ENCODE results near the gene FOXF1.

- TF ChIP-seq CTCF (IDR thresholded peaks at IDR 0.05) (no peak), ZFX (IDR thresholded peaks at IDR 0.05; ENCODE audit: borderline replicate concordance) (no peak)
These were observed 10.2 kb upstream of the FOXF1 start for GRCh38 chr16:86499889-86500707.

All from 22Rv1 (cell line).